Neural cell (in vitro differentiated cells): ENCODE measurements around the gene PLEKHA5. TPM values are rescaled to one million over a fixed set of nuclear protein-coding genes. Genes with fewer than 3 reads are reported as not detected.

Source experiments
- H2AFZ ChIP-seq: fragments of 200-600, 300-800 bp; sonication (generic), shearing (Covaris generic); 2 replicates; pipeline ENCODE4 v1.6.0; 2014; ENCODE audit warnings: low read depth, mild to moderate bottlenecking, antibody characterized with exemption, low read length, moderate library complexity
- H3F3A ChIP-seq: fragments of 200-600 bp; shearing (Covaris generic); 2 replicates; pipeline ENCODE4 v1.6.1; 2016; ENCODE audit warnings: mild to moderate bottlenecking, moderate library complexity, mixed read lengths, antibody characterized with exemption, low read length; ENCODE audit not compliant: insufficient read depth, poor library complexity, severe bottlenecking
- H3K27ac ChIP-seq: fragments of 200-600, 300-800 bp; sonication (generic), shearing (Covaris generic); 2 replicates; pipeline ENCODE4 v1.5.1; 2014; ENCODE audit warnings: mild to moderate bottlenecking, low read length, moderate library complexity
- H3K27me3 ChIP-seq: fragments of 300-800, 200-600 bp; sonication (generic), shearing (Covaris generic); 2 replicates; pipeline ENCODE4 v1.6.0; 2014; ENCODE audit warnings: mild to moderate bottlenecking, low read depth, low read length, moderate library complexity; ENCODE audit not compliant: insufficient read depth
- H3K36me3 ChIP-seq: fragments of 300-800, 200-600 bp; sonication (generic), shearing (Covaris generic); 2 replicates; pipeline ENCODE4 v1.5.1; 2014; ENCODE audit warnings: mild to moderate bottlenecking, antibody characterized with exemption, low read length, moderate library complexity; ENCODE audit not compliant: insufficient read depth
- H3K4me2 ChIP-seq: fragments of 300-800, 200-600 bp; sonication (generic), shearing (Covaris generic); 2 replicates; pipeline ENCODE4 v1.6.0; 2014; ENCODE audit warnings: mild to moderate bottlenecking, low read length
- H3K4me3 ChIP-seq: fragments of 300-800, 200-600 bp; sonication (generic), shearing (Covaris generic); 2 replicates; pipeline ENCODE4 v1.5.1; 2014; ENCODE audit warnings: mild to moderate bottlenecking, low read length, moderate library complexity
- H3K79me2 ChIP-seq: fragments of 200-600 bp; shearing (Covaris generic); replicated peaks from 2 replicates; pipeline ENCODE4 v1.6.0; 2014; ENCODE audit warnings: mild to moderate bottlenecking, low read length, moderate library complexity; ENCODE audit not compliant: insufficient read depth
- H3K9ac ChIP-seq: fragments of 300-800, 200-600 bp; sonication (generic), shearing (Covaris generic); 2 replicates; pipeline ENCODE4 v1.6.1; 2016; ENCODE audit warnings: mild to moderate bottlenecking, low read length, mixed read lengths
- H3K9me2 ChIP-seq: fragments of 200-600 bp; shearing (Covaris generic); 2 replicates; pipeline ENCODE4 v1.6.1; 2016; ENCODE audit warnings: mild to moderate bottlenecking, low read length, mixed read lengths; ENCODE audit not compliant: insufficient read depth
- H3K9me3 ChIP-seq: fragments of 200-600, 300-800 bp; sonication (generic), shearing (Covaris generic); 2 replicates; pipeline ENCODE4 v1.6.1; 2016; ENCODE audit warnings: mild to moderate bottlenecking, mixed run types, low read length, moderate library complexity, mixed read lengths
- H4K20me1 ChIP-seq: fragments of 200-600 bp; shearing (Covaris generic); 2 replicates; pipeline ENCODE4 v1.6.1; 2016; ENCODE audit warnings: mild to moderate bottlenecking, mixed run types; ENCODE audit not compliant: insufficient read depth
- EP300 ChIP-seq: fragments of 450-650 bp; conservative IDR thresholded peaks from 2 replicates; pipeline ENCODE4 v1.6.1; 2014; ENCODE audit warnings: antibody characterized with exemption, mild to moderate bottlenecking, moderate library complexity; ENCODE audit not compliant: poor library complexity, severe bottlenecking
- EZH2 ChIP-seq: fragments of 200-600, 300-800 bp; shearing (Covaris generic), sonication (generic); IDR thresholded peaks from 2 replicates; pipeline ENCODE4 v1.6.1; 2014; ENCODE audit warnings: antibody characterized with exemption, low read length, borderline replicate concordance, mild to moderate bottlenecking; ENCODE audit not compliant: insufficient read depth, poor library complexity, severe bottlenecking
- MXI1 ChIP-seq: fragments of 450-650 bp; conservative IDR thresholded peaks from 2 replicates; pipeline ENCODE4 v1.6.1; 2014; ENCODE audit warnings: antibody characterized with exemption, mild to moderate bottlenecking; ENCODE audit not compliant: poor library complexity, severe bottlenecking
- POLR2AphosphoS5 ChIP-seq: IDR thresholded peaks from 2 replicates; pipeline ENCODE4 v1.6.1; 2012
- RAD21 ChIP-seq: fragments of 450-650 bp; conservative IDR thresholded peaks from 2 replicates; pipeline ENCODE4 v1.6.1; 2014; ENCODE audit warnings: antibody characterized with exemption, mild to moderate bottlenecking, moderate library complexity
- SMC3 ChIP-seq: fragments of 450-650 bp; conservative IDR thresholded peaks from 2 replicates; pipeline ENCODE4 v1.6.1; 2014; ENCODE audit warnings: antibody characterized with exemption, mild to moderate bottlenecking, moderate library complexity; ENCODE audit not compliant: poor library complexity
- TAF1 ChIP-seq: IDR thresholded peaks from 2 replicates; pipeline ENCODE4 v1.6.1; 2012; ENCODE audit warnings: low read depth
- polyA plus RNA-seq: library from polyadenylated mRNA; depleted of rRNA; stranded (reverse); fragments of >200 nt; gene quantifications from 2 replicates; pipeline ENCODE4 v1.2.3, GENCODE V29; 2014
- TF ChIP-seq, protein P1 (sequence below): fragments of 450-650 bp; IDR thresholded peaks from 2 replicates; pipeline ENCODE4 v1.5.1; 2014; ENCODE audit warnings: antibody characterized with exemption, mild to moderate bottlenecking, moderate library complexity; ENCODE audit not compliant: poor library complexity, severe bottlenecking
- TF ChIP-seq, protein P2 (sequence below): IDR thresholded peaks from 2 replicates; pipeline ENCODE4 v1.6.1; 2012; ENCODE audit warnings: borderline replicate concordance

The PLEKHA5 gene
- polyA plus RNA-seq, 1 donor from 2014 or later: 130 TPM

DNA sequence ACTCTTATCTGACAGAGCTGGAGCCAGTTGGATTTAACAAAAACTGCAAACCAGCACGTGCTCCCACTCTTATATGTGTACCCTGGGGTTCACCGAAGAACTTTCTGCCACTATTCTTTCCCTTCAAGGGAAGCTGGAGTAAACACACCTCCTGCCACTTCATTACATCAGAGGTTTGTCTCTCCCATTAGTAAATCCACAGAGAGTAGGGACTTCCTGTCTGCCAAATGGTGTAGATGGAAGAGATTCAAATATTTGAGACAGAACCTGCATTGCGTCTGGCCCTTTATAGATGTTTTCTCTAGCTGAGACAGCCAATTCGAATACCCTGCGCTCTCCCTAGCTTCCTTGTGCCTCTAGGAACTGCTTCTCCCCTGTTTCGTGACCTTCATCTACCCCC, 280.7 kb downstream of the PLEKHA5 start:
- no peak overlapping the region for H2AFZ ChIP-seq
- no peaks in the 10 kb centered on the region for H4K20me1 ChIP-seq
- no peak overlapping the region for H3K4me2 ChIP-seq
- TF ChIP-seq TAF1 (no peak), POLR2AphosphoS5 (no peak), EZH2 (no peak), EP300 (no peak), RAD21 (no peak), MXI1 (no peak), SMC3 (no peak)
- TF ChIP-seq, protein P1, sequence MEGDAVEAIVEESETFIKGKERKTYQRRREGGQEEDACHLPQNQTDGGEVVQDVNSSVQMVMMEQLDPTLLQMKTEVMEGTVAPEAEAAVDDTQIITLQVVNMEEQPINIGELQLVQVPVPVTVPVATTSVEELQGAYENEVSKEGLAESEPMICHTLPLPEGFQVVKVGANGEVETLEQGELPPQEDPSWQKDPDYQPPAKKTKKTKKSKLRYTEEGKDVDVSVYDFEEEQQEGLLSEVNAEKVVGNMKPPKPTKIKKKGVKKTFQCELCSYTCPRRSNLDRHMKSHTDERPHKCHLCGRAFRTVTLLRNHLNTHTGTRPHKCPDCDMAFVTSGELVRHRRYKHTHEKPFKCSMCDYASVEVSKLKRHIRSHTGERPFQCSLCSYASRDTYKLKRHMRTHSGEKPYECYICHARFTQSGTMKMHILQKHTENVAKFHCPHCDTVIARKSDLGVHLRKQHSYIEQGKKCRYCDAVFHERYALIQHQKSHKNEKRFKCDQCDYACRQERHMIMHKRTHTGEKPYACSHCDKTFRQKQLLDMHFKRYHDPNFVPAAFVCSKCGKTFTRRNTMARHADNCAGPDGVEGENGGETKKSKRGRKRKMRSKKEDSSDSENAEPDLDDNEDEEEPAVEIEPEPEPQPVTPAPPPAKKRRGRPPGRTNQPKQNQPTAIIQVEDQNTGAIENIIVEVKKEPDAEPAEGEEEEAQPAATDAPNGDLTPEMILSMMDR: no peak
- TF ChIP-seq, protein P2, sequence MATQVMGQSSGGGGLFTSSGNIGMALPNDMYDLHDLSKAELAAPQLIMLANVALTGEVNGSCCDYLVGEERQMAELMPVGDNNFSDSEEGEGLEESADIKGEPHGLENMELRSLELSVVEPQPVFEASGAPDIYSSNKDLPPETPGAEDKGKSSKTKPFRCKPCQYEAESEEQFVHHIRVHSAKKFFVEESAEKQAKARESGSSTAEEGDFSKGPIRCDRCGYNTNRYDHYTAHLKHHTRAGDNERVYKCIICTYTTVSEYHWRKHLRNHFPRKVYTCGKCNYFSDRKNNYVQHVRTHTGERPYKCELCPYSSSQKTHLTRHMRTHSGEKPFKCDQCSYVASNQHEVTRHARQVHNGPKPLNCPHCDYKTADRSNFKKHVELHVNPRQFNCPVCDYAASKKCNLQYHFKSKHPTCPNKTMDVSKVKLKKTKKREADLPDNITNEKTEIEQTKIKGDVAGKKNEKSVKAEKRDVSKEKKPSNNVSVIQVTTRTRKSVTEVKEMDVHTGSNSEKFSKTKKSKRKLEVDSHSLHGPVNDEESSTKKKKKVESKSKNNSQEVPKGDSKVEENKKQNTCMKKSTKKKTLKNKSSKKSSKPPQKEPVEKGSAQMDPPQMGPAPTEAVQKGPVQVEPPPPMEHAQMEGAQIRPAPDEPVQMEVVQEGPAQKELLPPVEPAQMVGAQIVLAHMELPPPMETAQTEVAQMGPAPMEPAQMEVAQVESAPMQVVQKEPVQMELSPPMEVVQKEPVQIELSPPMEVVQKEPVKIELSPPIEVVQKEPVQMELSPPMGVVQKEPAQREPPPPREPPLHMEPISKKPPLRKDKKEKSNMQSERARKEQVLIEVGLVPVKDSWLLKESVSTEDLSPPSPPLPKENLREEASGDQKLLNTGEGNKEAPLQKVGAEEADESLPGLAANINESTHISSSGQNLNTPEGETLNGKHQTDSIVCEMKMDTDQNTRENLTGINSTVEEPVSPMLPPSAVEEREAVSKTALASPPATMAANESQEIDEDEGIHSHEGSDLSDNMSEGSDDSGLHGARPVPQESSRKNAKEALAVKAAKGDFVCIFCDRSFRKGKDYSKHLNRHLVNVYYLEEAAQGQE: no peak
- H3K36me3 ChIP-seq: no peaks in the 10 kb centered on the region
- no peaks in the 10 kb centered on the region for H3K9me3 ChIP-seq
- H3K79me2 ChIP-seq: no peaks in the 10 kb centered on the region
- no peaks in the 10 kb centered on the region for H3K27me3 ChIP-seq
- H3K9ac ChIP-seq: no peak overlapping the region
- H3K4me3 ChIP-seq: no peak overlapping the region
- no peak overlapping the region for H3K27ac ChIP-seq
- H3K9me2 ChIP-seq: no peaks in the 10 kb centered on the region
- no peaks in the 10 kb centered on the region for H3F3A ChIP-seq

DNA sequence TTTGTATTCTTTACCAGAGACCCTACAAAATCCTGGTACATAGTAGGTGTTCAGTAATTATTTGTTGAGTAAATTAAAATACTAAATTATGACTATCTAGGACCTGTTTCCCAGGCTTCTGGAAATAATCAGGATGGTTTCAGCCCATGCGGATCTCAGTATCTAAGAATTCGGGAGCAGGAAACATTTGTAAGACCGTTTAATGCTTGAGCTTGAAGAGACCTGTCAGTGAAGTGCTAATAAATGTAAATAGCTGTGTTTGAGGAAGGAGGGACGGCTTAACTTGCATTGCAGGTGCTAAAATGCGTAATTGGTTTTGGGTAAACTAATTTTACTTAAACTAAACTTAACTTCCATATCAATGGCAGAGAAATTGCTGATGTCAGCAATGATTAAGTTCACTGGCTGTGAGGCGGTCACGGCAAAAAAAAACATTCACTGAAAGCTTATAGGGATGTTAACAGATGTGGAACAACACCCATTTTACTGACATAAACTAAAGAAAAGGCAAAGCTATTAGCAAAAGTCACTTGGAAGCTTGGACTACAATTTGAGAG, 281.2 kb downstream of the PLEKHA5 start:
- H3K4me3 ChIP-seq: no peak overlapping the region
- no peaks in the 10 kb centered on the region for H3K36me3 ChIP-seq
- no peaks in the 10 kb centered on the region for H3K27me3 ChIP-seq
- H3K27ac ChIP-seq: no peak overlapping the region
- no peaks in the 10 kb centered on the region for H4K20me1 ChIP-seq
- no peaks in the 10 kb centered on the region for H3K9me2 ChIP-seq
- no peaks in the 10 kb centered on the region for H3K9me3 ChIP-seq
- no peak for TF ChIP-seq EP300
- TF ChIP-seq TAF1: no peak
- no peak for TF ChIP-seq RAD21
- no peak for TF ChIP-seq EZH2
- TF ChIP-seq, protein P2: no peak
- TF ChIP-seq SMC3: no peak
- TF ChIP-seq MXI1: no peak
- no peak for TF ChIP-seq POLR2AphosphoS5
- TF ChIP-seq, protein P1: no peak
- no peaks in the 10 kb centered on the region for H3F3A ChIP-seq
- no peak overlapping the region for H3K9ac ChIP-seq
- no peak overlapping the region for H3K4me2 ChIP-seq
- no peaks in the 10 kb centered on the region for H3K79me2 ChIP-seq
- H2AFZ ChIP-seq: no peak overlapping the region
